HEK293 (cell line): ENCODE measurements around the gene CEP20.

ENCODE experiments used
- CTCF ChIA-PET: fragments of 350-600 bp; formaldehyde crosslinking; extraction: SDS; loops from one replicate; lab custom pipeline; 2021; ENCODE audit warnings: antibody characterized with exemption; lab: Yijun Ruan, JAX
- POLR2A ChIA-PET: fragments of 300-600 bp; formaldehyde crosslinking; extraction: SDS; loops from one replicate; lab custom pipeline; 2020; ENCODE audit warnings: antibody characterized with exemption, inconsistent platforms; lab: Yijun Ruan, JAX
- H3K27ac ChIP-seq: fragments of 200-500 bp; sonication (Bioruptor generic); 2 replicates; pipeline ENCODE4 v1.5.1; 2014; ENCODE audit warnings: low read depth, low read length, control low read depth, inconsistent platforms; ENCODE audit errors: extremely low read depth
- H3K36me3 ChIP-seq, 2 experiments: fragments of 200-500 bp in 1 of 2; sonication (Bioruptor generic) in 1 of 2; 1 replicate in 1 of 2; 2 replicates in 1 of 2; pipeline ENCODE4 v1.5.1; 2014 to 2017; ENCODE audit warnings: inconsistent platforms in 2 of 2, low read length in 2 of 2; ENCODE audit not compliant: control insufficient read depth in 2 of 2, insufficient read depth in 1 of 2
- H3K4me1 ChIP-seq: fragments of 200-500 bp; sonication (Bioruptor generic); 2 replicates; pipeline ENCODE4 v1.5.1; 2014; ENCODE audit warnings: mild to moderate bottlenecking, low read length, inconsistent platforms; ENCODE audit not compliant: control insufficient read depth, insufficient read depth
- H3K4me3 ChIP-seq: 2 replicates; pipeline ENCODE4 v1.5.1; 2011; ENCODE audit warnings: low read depth, mild to moderate bottlenecking, control low read depth, low read length, moderate library complexity
- H3K9me3 ChIP-seq: fragments of 200-500 bp; sonication (Bioruptor generic); 2 replicates; pipeline ENCODE4 v1.5.1; 2014; ENCODE audit warnings: low read depth, low read length, inconsistent platforms; ENCODE audit not compliant: control insufficient read depth, insufficient read depth
- INSM2 ChIP-seq: fragments of 450-650 bp; formaldehyde crosslinking; IDR thresholded peaks from 2 replicates; pipeline ENCODE4 v1.5.1; 2016; ENCODE audit warnings: missing biosample characterization, missing genetic modification characterization
- TRIM28 ChIP-seq: IDR thresholded peaks from 2 replicates; pipeline ENCODE4 v1.6.1; 2011; ENCODE audit warnings: low read length, control low read depth, borderline replicate concordance
- ZNF2 ChIP-seq: fragments of 450-650 bp; formaldehyde crosslinking; IDR thresholded peaks from 2 replicates; pipeline ENCODE4 v1.5.1; 2016; ENCODE audit warnings: missing biosample characterization, missing genetic modification characterization
- ZNF23 ChIP-seq: fragments of 450-650 bp; formaldehyde crosslinking; IDR thresholded peaks from 2 replicates; pipeline ENCODE4 v1.5.1; 2016; ENCODE audit warnings: missing biosample characterization, missing genetic modification characterization, borderline replicate concordance
- ZNF433 ChIP-seq: fragments of 450-650 bp; formaldehyde crosslinking; IDR thresholded peaks from 2 replicates; pipeline ENCODE4 v1.5.1; 2016; ENCODE audit warnings: missing biosample characterization, missing genetic modification characterization, low read depth
- ZNF510 ChIP-seq: fragments of 450-650 bp; formaldehyde crosslinking; IDR thresholded peaks from 2 replicates; pipeline ENCODE4 v1.5.1; 2018; ENCODE audit warnings: mild to moderate bottlenecking, missing genetic modification characterization, missing biosample characterization; ENCODE audit not compliant: insufficient replicate concordance
- ZNF629 ChIP-seq: fragments of 450-650 bp; formaldehyde crosslinking; IDR thresholded peaks from 2 replicates; pipeline ENCODE4 v1.5.1; 2017; ENCODE audit warnings: missing biosample characterization, missing genetic modification characterization
- ZNF654 ChIP-seq: fragments of 450-650 bp; formaldehyde crosslinking; IDR thresholded peaks from 2 replicates; pipeline ENCODE4 v1.5.1; 2016; ENCODE audit warnings: low read depth, missing biosample characterization, missing genetic modification characterization
- ZNF660 ChIP-seq: fragments of 450-650 bp; IDR thresholded peaks from 2 replicates; pipeline ENCODE4 v1.5.1; 2018; ENCODE audit warnings: missing biosample characterization, mild to moderate bottlenecking, missing genetic modification characterization
- ZNF76 ChIP-seq: fragments of 450-650 bp; formaldehyde crosslinking; IDR thresholded peaks from 2 replicates; pipeline ENCODE4; 2016; ENCODE audit warnings: low read depth, missing biosample characterization, missing genetic modification characterization, borderline replicate concordance
- TF ChIP-seq, protein P1 (sequence below): fragments of 450-650 bp; formaldehyde crosslinking; IDR thresholded peaks from 2 replicates; pipeline ENCODE4 v1.5.1; 2016; ENCODE audit warnings: missing biosample characterization, missing genetic modification characterization
- TF ChIP-seq, protein P2 (sequence below): fragments of 450-650 bp; formaldehyde crosslinking; IDR thresholded peaks from 2 replicates; pipeline ENCODE4 v1.5.1; 2016; ENCODE audit warnings: missing biosample characterization, missing genetic modification characterization
- TF ChIP-seq, protein P3 (sequence below): fragments of 450-650 bp; formaldehyde crosslinking; IDR thresholded peaks from 2 replicates; pipeline ENCODE4 v1.5.1; 2016; ENCODE audit warnings: missing biosample characterization, missing genetic modification characterization

The CEP20 gene

GRCh38 chr16:15879255-15879811 lies 9.1 kb downstream of the CEP20 start (continued):
- TF ChIP-seq ZNF76 (tag by site-specific recombination) (no peak), TRIM28 (no peak)
- TF ChIP-seq, protein P1, sequence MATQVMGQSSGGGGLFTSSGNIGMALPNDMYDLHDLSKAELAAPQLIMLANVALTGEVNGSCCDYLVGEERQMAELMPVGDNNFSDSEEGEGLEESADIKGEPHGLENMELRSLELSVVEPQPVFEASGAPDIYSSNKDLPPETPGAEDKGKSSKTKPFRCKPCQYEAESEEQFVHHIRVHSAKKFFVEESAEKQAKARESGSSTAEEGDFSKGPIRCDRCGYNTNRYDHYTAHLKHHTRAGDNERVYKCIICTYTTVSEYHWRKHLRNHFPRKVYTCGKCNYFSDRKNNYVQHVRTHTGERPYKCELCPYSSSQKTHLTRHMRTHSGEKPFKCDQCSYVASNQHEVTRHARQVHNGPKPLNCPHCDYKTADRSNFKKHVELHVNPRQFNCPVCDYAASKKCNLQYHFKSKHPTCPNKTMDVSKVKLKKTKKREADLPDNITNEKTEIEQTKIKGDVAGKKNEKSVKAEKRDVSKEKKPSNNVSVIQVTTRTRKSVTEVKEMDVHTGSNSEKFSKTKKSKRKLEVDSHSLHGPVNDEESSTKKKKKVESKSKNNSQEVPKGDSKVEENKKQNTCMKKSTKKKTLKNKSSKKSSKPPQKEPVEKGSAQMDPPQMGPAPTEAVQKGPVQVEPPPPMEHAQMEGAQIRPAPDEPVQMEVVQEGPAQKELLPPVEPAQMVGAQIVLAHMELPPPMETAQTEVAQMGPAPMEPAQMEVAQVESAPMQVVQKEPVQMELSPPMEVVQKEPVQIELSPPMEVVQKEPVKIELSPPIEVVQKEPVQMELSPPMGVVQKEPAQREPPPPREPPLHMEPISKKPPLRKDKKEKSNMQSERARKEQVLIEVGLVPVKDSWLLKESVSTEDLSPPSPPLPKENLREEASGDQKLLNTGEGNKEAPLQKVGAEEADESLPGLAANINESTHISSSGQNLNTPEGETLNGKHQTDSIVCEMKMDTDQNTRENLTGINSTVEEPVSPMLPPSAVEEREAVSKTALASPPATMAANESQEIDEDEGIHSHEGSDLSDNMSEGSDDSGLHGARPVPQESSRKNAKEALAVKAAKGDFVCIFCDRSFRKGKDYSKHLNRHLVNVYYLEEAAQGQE = no peak
- TF ChIP-seq, protein P2, sequence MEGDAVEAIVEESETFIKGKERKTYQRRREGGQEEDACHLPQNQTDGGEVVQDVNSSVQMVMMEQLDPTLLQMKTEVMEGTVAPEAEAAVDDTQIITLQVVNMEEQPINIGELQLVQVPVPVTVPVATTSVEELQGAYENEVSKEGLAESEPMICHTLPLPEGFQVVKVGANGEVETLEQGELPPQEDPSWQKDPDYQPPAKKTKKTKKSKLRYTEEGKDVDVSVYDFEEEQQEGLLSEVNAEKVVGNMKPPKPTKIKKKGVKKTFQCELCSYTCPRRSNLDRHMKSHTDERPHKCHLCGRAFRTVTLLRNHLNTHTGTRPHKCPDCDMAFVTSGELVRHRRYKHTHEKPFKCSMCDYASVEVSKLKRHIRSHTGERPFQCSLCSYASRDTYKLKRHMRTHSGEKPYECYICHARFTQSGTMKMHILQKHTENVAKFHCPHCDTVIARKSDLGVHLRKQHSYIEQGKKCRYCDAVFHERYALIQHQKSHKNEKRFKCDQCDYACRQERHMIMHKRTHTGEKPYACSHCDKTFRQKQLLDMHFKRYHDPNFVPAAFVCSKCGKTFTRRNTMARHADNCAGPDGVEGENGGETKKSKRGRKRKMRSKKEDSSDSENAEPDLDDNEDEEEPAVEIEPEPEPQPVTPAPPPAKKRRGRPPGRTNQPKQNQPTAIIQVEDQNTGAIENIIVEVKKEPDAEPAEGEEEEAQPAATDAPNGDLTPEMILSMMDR = no peak

GRCh38 chr16:15876503-15876902 lies 11.9 kb downstream of the CEP20 start:
- ChIA-PET POLR2A (interaction anchor here (1.3 kb wide), 1 partner anchor 12 kb away, joined by 4 read pairs; the partner anchor contains the start of gene CEP20), CTCF (interaction anchor here (0.7 kb wide), 1 partner anchor 88 kb away, joined by 5 read pairs; no protein-coding TSS in a partner anchor)
- no peak overlapping the region for H3K4me3 ChIP-seq
- TF ChIP-seq ZNF433 = no peak
- TF ChIP-seq ZNF23 (tag by site-specific recombination) = no peak
- TF ChIP-seq ZNF629 = no peak
- no peak for TF ChIP-seq ZNF2
- TF ChIP-seq, protein P3, sequence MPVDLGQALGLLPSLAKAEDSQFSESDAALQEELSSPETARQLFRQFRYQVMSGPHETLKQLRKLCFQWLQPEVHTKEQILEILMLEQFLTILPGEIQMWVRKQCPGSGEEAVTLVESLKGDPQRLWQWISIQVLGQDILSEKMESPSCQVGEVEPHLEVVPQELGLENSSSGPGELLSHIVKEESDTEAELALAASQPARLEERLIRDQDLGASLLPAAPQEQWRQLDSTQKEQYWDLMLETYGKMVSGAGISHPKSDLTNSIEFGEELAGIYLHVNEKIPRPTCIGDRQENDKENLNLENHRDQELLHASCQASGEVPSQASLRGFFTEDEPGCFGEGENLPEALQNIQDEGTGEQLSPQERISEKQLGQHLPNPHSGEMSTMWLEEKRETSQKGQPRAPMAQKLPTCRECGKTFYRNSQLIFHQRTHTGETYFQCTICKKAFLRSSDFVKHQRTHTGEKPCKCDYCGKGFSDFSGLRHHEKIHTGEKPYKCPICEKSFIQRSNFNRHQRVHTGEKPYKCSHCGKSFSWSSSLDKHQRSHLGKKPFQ = no peak
- no peak for TF ChIP-seq ZNF510 (tag by site-specific recombination)
- H3K4me1 ChIP-seq = no peaks in the 10 kb centered on the region
- H3K9me3 ChIP-seq = no peaks in the 10 kb centered on the region
- peaks cover 10 to 24% of the 10 kb centered on the region in 2 experiments; a peak in 2 of 3 replicates for H3K36me3 ChIP-seq
- H3K27ac ChIP-seq = no peak overlapping the region

- ChIA-PET CTCF (interaction anchor here (0.6 to 4.1 kb wide), 21 partner anchors 10 to 272 kb away, joined by 3 to 37 read pairs (median 5); partner anchors contain the start of gene CEP20), POLR2A (interaction anchor here (0.9 to 1.2 kb wide), 2 partner anchors 13 to 17 kb away, joined by 3 to 5 read pairs; partner anchors contain the start of gene CEP20)
- Histone ChIP-seq H3K4me1 (no peaks in the 10 kb centered on the region), H3K4me3 (no peak overlapping the region), H3K36me3 (peaks cover 14 to 38% of the 10 kb centered on the region in 2 experiments), H3K27ac (no peak overlapping the region), H3K9me3 (no peaks in the 10 kb centered on the region)
- TF ChIP-seq, protein P2 = peak; percentile 29; the same call in 1 of the 2 replicates
- TF ChIP-seq INSM2 (tag by site-specific recombination) (no peak), ZNF660 (tag by site-specific recombination) (0 out of 2 replicates have a peak, but pooled peaks have one; percentile 28), ZNF654 (tag by site-specific recombination) (peak; percentile 30)
Measured at GRCh38 chr16:15874745-15875314, 13.6 kb downstream of the CEP20 start.
